ENCODE data around the gene DDX56.

GRCh38 chr7:44573464-44574286 is at the start of gene DDX56:
- TF ChIP-seq CTCF (IDR thresholded peaks at IDR 0.05) (no peak), POLR2AphosphoS5 (IDR thresholded peaks at IDR 0.05; ENCODE audit: low read depth, low read length) (peak; percentile 99), REST (IDR thresholded peaks at IDR 0.05; ENCODE audit: insufficient read depth in 1 of 2, low read depth in 2 of 2, low read length in 1 of 2) (no peak), SIN3A (IDR thresholded peaks at IDR 0.05; ENCODE audit: borderline replicate concordance, insufficient read depth, low read depth, low read length) (no peak), TCF7L2 (IDR thresholded peaks at IDR 0.05; ENCODE audit: low read depth, low read length) (no peak)
